Measurements from ENCODE around the gene IL16.

Gene IL16

DNA sequence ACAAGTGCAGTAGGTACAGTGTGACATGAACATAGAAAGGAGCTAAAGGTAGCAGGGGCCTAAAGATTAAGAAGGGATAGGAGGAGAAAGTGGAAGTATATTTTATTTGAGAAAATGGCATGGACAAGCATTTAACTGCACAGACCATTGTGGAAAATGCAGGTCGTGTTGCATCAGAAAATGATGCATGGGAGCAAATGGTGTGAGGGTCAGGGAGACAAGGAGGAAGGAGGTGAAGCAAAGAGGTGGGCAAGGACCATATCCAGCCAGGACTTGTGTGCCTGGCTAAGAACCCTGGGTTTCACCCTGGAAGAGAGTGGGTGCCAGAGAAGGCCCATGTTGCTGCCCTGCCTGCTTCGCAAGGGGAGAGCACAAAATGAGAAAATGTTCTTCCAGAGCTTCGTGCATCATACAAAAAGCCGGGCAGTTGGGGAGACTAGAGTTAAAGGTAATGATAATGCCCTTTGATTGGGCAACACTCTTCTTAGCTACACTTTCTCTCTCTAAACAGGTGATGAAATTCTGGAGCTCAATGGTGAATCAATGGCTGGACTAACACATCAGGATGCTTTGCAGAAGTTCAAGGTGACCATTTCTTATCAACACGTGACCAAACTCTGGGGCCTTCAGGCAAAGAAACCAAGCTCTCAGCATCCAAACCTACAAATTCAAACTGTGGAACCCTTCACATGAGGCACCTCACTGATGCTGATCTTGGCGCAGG, 81.8 kb downstream of the IL16 start:
- no peak for DNase-seq

GRCh38 chr15:81279621-81280485, 83.2 kb downstream of the IL16 start:
- DNase-seq: no peak

DNA sequence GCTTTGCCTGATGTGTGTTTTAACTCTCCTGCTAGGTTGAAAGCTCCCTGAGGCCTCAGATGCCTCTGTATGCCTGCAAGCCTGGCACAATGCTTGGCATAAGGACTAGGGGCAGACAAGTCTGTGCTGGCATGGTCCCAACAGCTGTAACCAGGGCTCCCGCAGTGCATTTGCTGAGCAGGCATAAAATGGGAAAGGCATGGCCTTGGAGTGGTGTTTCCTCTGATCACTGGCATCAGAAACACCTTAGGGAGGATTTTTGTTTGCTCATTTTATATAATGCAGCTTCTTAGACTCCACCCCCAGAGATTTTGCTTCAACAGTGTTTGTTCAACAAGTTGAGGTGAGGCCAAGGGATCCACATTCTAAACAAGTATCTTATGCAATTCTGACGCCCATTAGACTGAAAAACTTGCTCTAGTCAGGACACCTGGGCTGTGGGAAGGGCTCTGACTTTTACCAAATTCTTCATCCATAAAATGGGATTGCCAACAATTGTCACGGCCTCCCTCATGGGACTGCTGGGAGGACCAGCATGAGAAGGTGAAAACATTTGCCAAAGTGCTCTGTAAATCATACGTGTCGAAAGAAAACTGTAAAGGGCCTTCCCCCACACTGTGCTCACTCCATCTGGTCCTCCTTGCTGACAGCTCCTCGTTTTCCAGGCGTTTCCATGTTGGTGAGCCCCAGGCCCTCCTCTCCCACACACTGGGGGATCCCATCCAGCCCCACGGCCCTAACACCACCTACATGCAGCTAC, 84.2 kb downstream of the IL16 start:
- DNase-seq: peak; percentile 50

DNA sequence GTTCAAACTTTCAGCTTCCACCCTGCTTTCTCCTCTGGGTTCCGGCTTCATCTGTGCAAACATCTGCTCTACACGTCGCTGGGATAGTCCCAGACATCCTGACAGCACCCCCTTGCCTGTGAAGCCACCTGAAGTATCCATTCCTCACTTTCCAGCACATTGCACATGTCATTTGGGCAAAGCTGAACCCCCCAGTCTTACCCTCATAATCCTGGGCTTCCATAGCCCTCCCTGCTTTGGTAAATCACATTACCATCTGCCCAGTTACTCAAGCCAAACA, 84.7 kb downstream of the IL16 start:
- DNase-seq: no peak

DNA sequence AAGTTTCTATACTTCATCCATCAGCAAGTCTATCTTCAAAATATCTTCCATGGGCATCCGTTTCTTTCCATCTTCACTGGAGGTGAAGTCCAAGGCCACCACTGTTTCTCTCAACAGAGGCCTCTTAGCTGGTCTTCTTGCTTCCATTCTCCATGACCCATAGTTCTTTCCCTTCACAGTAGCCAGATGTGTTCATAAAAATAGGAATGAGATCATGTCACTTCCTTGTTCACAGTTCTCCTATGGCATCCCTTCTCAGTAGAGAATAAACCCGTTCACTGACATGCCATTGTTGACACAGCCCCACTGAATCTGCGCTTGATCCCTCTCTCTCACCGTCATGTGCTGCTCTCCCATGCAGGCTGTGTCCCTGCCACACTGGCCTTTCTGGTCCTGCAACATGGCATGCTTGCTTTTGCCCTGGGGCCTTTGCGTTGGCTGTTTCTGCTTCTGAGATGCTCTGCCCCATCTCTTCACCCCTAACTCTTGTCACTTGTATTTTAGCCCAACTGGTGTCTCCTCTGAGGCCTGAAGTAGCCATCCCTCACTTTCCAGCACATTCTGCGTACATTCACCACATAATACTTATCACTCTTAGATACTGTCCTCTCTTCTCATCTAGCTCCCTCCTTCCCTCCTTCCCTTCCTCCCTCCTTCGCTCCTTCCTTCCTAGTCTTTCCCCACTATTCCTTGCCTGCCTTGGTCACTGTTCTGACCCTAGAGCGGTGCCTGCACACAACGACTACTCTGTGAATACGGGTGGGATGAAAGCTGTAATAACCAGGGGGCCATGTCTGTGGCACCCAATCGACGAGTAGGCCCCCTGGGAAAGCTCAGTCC, 85.3 kb downstream of the IL16 start:
- DNase-seq: no peak

GRCh38 chr15:81282606-81282895, 85.9 kb downstream of the IL16 start:
- DNase-seq: no peak

GRCh38 chr15:81282911-81283310, 86.2 kb downstream of the IL16 start:
- no peak for DNase-seq

DNA sequence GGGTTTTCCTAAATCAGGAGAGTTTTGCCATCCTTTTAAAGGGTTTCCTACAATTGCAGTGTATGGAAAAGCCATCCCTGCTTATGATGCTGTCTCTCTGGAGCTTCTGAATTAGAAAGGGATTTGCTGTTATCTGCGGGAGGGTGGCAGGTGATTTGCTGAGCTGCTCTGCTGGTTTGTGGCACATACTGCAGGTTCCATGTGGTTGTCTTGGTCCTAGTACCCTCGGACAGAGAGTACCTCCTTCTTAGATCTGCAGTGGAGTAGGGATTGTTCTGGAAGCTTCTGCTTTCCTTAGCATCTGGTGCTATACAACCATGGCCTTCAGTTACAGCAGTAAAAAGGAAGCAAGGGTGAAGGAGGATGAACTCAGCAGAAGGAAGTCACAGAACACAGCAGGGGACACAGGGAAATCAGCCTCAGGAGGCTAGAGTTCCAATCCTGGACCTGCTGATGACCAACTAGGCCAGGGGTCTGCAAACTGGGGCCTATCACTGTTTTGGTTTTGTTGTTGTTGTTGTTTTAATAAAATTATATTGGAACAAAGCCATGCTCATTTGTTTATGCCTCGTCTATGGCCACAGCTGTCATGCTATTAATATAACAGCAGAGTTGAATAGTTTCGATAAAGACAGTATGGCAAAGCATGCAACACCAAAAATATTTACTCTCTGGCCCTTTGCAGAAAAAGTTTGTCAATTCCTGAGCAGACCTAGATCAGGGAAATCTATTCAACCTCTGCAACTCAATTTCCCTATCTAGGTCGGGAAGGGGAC, 87.8 kb downstream of the IL16 start:
- no peak for DNase-seq

DNA sequence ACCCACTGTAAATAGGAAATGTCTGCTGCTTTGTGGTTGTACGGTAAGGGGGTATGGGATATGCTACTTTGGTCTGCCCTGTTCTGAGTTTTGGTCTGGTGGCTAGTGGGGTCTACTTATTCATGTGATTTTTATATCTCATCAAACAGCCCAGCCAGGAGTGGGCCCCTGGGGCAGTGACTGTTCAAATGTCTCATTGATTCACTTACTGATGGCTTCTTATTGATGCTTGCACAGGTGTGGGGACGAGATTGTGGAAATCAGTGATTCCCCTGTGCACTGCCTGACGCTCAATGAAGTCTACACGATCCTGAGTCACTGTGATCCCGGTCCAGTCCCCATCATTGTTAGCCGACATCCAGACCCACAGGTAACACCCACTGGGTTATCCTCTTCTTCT, 88.8 kb downstream of the IL16 start:
- no peak for DNase-seq

DNA sequence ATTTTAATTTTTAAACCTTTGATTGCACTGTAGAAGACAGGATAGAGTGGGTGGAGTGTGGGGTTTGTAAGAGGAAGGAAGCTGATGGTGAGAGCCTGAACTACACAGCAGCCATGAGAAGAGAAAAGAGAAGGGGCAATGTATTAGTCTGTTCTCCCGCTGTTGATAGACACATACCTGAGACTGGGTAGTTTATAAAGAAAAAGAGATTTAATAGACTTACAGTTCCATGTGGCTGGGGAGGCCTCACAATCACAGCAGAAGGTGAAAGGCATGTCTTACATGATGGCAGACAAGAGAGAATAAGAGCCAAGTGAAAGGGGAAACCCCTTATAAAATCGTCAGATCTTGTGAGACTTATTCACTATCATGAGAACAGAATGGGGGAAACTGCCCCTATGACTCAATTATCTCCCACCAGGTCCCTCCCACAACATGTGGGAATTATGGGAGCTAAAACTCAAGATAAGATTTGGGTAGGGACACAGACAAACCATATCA, 90.0 kb downstream of the IL16 start:
- DNase-seq: no peak

- DNase-seq: no peak
These were observed 91.4 kb downstream of the IL16 start for GRCh38 chr15:81288040-81288439.

- DNase-seq: no peak
These were observed 91.9 kb downstream of the IL16 start for GRCh38 chr15:81288616-81289015.

GRCh38 chr15:81289910-81290309, 93.2 kb downstream of the IL16 start:
- no peak for DNase-seq

- no peak for DNase-seq
These were observed 95.3 kb downstream of the IL16 start for GRCh38 chr15:81291916-81292522.

DNA sequence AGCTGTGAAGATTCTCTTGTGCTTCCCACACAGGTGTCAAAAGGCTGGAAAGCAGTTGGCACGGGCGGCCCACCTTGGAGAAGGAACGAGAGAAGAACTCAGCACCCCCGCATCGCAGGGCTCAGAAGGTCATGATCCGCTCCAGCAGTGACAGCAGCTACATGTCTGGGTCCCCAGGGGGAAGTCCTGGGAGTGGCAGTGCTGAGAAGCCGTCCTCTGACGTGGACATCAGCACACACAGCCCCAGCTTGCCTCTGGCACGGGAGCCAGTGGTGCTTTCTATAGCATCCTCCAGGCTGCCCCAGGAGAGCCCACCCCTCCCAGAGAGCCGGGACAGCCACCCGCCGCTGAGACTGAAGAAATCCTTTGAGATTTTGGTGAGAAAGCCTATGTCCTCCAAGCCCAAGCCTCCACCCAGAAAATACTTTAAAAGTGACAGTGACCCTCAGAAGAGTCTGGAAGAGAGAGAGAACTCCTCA, 95.9 kb downstream of the IL16 start:
- DNase-seq: no peak

DNA sequence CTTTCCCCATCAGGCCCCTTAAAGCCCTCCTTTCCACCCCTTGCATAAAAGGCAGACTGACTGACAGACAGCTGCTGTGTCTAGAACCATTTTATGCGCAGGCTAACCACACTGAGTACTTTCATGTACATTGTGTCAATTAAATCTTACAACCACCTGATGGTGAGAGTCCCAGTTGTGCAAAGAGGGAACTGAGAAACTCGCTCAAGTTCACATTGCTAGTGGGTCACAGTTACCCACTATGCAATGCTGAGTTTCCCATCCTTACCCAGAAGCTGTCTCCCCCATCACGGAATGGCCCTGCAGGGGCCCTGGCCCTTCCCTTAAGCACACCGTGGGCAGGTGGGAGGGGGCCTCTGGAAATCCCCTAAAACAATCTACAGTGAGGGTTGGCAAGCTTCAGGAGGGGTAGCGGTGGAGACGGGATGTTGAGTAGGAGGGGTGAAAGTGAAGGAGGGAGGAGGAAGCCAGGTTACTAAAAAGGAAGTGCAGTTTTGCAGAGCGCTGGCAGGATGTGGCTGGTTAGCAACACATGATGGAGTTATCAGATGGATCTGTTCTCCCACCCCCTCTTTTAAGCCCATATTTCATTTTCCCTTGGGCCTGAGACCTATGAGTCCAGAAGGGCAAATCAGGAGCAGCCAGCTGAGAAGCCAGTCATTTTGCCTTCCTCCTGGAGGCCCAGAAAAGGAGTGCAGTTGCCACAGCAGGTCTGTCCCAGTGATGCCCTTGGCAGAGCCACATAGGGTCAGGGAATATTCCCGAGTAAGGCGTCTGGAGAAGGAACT, 97.2 kb downstream of the IL16 start:
- DNase-seq: no peak

- DNase-seq: no peak
These were observed 97.8 kb downstream of the IL16 start for GRCh38 chr15:81294516-81294880.

GRCh38 chr15:81295486-81296121, 98.9 kb downstream of the IL16 start:
- no peak for DNase-seq

DNA sequence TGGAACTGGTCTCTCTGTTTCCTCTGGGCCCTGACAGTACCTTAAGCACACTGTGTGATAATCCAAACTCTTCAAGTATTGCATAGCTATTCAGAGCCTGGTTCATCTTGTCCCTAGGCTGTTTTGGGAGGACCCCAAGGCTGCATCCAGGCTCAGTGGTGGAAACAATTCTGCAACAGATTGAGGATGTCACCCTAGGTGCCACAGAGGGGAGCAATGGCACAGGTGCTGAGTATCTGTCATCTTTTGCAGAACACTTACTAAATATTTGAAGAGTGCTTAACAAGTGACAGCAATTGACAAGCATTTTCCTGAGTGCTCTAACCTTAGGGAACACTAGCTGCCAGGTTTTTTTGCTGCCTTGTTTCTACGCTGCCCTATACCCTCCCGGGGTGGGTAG, 99.5 kb downstream of the IL16 start:
- DNase-seq: no peak

DNA sequence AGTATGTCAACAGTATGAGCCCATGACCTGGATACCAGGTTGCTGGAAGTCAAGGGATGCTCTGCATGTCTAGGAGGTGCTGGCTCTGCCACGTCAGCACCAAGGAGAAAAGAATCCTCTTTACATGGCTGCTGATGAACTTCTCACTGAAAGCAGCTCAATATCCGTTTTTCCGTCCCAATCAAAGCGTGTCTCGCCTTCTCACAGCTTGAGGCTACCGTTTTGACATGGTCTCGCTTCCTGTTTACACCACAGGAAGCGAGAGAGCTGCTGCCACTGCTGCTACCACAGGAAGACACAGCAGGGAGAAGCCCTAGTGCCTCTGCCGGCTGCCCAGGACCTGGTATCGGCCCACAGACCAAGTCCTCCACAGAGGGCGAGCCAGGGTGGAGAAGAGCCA, 100.0 kb downstream of the IL16 start:
- DNase-seq: no peak
